DND-41 (cell line): Measurements from ENCODE around the gene LAMB3.

Experiments
- ATAC-seq: fragments of 200-7000 bp; cut with Tn5 transposase; 3 replicates; pipeline ENCODE4 v1.9.1; 2021; ENCODE audit warnings: low read depth; ENCODE audit not compliant: insufficient read depth
- DNase-seq: peaks from one replicate; pipeline ENCODE4 v3.0.0-alpha.2; 2020
- H2AFZ ChIP-seq: 2 replicates; pipeline ENCODE4 v1.6.0; 2012; ENCODE audit warnings: low read depth, low read length
- H3K27ac ChIP-seq: 2 replicates; pipeline ENCODE4 v1.5.1; 2012; ENCODE audit warnings: low read length, inconsistent platforms
- H3K27me3 ChIP-seq: fragments of 200-600 bp; sonication (generic); 2 replicates; pipeline ENCODE4 v1.6.0; 2012; ENCODE audit warnings: low read length, mild to moderate bottlenecking, inconsistent platforms; ENCODE audit not compliant: insufficient read depth, poor library complexity
- H3K36me3 ChIP-seq: 2 replicates; pipeline ENCODE4 v1.5.1; 2012; ENCODE audit warnings: low read length, inconsistent platforms; ENCODE audit not compliant: insufficient read depth
- H3K4me1 ChIP-seq: 2 replicates; pipeline ENCODE4 v1.5.1; 2012; ENCODE audit warnings: mild to moderate bottlenecking, low read length; ENCODE audit not compliant: insufficient read depth
- H3K4me2 ChIP-seq: 2 replicates; pipeline ENCODE4 v1.6.0; 2012; ENCODE audit warnings: mild to moderate bottlenecking, moderate library complexity, low read length, inconsistent platforms; ENCODE audit not compliant: insufficient read depth
- H3K4me3 ChIP-seq, 2 experiments: fragments of 200-600 bp in 1 of 2; shearing (Covaris generic) in 1 of 2; 2 replicates each; pipeline ENCODE4 v1.5.1; 2012 to 2016; ENCODE audit warnings: inconsistent platforms in 2 of 2, low read length in 2 of 2, mild to moderate bottlenecking in 2 of 2, low read depth in 1 of 2, moderate library complexity in 1 of 2
- H3K79me2 ChIP-seq: 2 replicates; pipeline ENCODE4 v1.6.0; 2012; ENCODE audit warnings: low read length, inconsistent platforms; ENCODE audit not compliant: insufficient read depth
- H3K9ac ChIP-seq: 2 replicates; pipeline ENCODE4 v1.6.0; 2012; ENCODE audit warnings: low read depth, mild to moderate bottlenecking, inconsistent platforms, low read length, moderate library complexity
- H3K9me3 ChIP-seq: 2 replicates; pipeline ENCODE4 v1.5.1; 2012; ENCODE audit warnings: low read length, moderate library complexity, mild to moderate bottlenecking, inconsistent platforms; ENCODE audit not compliant: insufficient read depth, severe bottlenecking
- H4K20me1 ChIP-seq: 2 replicates; pipeline ENCODE4 v1.6.0; 2012; ENCODE audit warnings: low read length; ENCODE audit not compliant: insufficient read depth
- EZH2 ChIP-seq: IDR thresholded peaks from 3 replicates; pipeline ENCODE4 v1.6.1; 2012; ENCODE audit warnings: borderline replicate concordance, low read depth, mild to moderate bottlenecking, moderate library complexity, low read length, inconsistent platforms; ENCODE audit not compliant: severe bottlenecking
- TF ChIP-seq, protein P1 (sequence below): IDR thresholded peaks from 2 replicates; pipeline ENCODE4 v1.5.1; 2012; ENCODE audit warnings: borderline replicate concordance, low read length, moderate library complexity, mild to moderate bottlenecking; ENCODE audit not compliant: poor library complexity, severe bottlenecking; ENCODE audit errors: extremely low read depth

The LAMB3 gene

DNA sequence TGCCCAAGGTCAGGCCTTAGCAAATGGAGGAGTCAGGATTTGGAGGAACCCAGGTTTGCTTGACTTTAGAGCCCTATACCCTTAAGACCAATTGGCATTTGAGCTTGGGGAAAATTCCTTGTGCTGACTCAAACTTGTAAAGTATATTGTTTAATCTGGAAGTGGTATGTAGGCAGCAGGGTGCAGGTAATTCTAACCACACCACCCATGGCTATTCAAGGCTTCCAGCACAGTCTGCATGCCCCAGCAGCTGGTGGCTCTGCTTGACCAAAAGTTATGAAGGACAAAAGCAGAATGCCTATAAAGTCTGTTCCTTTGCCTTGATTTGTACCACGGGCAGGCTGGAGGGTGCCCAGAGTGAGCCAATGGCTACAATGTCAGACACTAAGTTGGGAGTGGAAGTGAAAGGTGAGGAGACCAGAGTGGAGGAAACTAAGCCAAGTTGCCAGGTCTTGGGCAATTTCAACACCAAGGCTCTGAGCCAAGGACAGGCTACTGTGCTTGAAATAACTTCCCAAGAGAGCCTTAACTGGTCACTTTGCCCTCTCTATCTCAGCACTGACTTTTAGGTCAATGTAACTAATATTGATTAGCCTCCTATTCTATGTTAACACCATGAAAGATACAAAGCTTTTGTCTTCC lies 18.3 kb upstream of the LAMB3 start:
- Histone ChIP-seq H3K4me1 (no peaks in the 10 kb centered on the region), H3K4me2 (no peak overlapping the region), H3K4me3 (no peak overlapping the region), H3K27me3 (no peaks in the 10 kb centered on the region), H3K36me3 (no peaks in the 10 kb centered on the region), H3K9me3 (no peaks in the 10 kb centered on the region), H3K9ac (no peak overlapping the region), H4K20me1 (no peaks in the 10 kb centered on the region), H2AFZ (no peak overlapping the region), H3K79me2 (no peaks in the 10 kb centered on the region), H3K27ac (no peak overlapping the region)
- TF ChIP-seq, protein P1, sequence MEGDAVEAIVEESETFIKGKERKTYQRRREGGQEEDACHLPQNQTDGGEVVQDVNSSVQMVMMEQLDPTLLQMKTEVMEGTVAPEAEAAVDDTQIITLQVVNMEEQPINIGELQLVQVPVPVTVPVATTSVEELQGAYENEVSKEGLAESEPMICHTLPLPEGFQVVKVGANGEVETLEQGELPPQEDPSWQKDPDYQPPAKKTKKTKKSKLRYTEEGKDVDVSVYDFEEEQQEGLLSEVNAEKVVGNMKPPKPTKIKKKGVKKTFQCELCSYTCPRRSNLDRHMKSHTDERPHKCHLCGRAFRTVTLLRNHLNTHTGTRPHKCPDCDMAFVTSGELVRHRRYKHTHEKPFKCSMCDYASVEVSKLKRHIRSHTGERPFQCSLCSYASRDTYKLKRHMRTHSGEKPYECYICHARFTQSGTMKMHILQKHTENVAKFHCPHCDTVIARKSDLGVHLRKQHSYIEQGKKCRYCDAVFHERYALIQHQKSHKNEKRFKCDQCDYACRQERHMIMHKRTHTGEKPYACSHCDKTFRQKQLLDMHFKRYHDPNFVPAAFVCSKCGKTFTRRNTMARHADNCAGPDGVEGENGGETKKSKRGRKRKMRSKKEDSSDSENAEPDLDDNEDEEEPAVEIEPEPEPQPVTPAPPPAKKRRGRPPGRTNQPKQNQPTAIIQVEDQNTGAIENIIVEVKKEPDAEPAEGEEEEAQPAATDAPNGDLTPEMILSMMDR = no peak
- no peak for TF ChIP-seq EZH2
- DNase-seq = no peak
- ATAC-seq = no peak

DNA sequence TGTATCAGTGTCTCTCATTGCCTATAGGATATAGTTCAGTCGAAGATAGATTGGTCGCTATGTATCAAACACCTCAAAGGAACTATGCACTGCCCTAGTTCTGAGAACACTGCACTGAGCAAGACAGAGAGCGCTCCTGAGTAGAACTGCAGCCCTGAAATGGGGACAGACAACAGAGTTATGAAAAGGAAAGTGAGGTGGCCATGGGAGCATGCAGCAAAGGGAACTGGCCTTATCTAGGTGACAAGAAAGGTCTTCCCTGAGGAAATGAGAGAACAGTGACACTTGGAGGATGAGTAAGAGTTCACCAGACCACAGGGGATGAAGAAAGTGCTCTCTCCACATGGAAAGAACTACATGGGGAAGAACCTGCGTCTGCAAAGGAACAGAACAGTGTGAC lies 15.5 kb upstream of the LAMB3 start:
- H3K9me3 ChIP-seq = no peaks in the 10 kb centered on the region
- H4K20me1 ChIP-seq = no peaks in the 10 kb centered on the region
- no peaks in the 10 kb centered on the region for H3K79me2 ChIP-seq
- no peak overlapping the region for H3K27ac ChIP-seq
- H3K4me1 ChIP-seq = no peaks in the 10 kb centered on the region
- no peaks in the 10 kb centered on the region for H3K27me3 ChIP-seq
- DNase-seq = no peak
- H2AFZ ChIP-seq = no peak overlapping the region
- no peak for ATAC-seq
- H3K4me3 ChIP-seq = no peak overlapping the region
- H3K9ac ChIP-seq = no peak overlapping the region
- H3K4me2 ChIP-seq = no peak overlapping the region
- H3K36me3 ChIP-seq = no peaks in the 10 kb centered on the region
- TF ChIP-seq, protein P1 = no peak
- TF ChIP-seq EZH2 = no peak

DNA sequence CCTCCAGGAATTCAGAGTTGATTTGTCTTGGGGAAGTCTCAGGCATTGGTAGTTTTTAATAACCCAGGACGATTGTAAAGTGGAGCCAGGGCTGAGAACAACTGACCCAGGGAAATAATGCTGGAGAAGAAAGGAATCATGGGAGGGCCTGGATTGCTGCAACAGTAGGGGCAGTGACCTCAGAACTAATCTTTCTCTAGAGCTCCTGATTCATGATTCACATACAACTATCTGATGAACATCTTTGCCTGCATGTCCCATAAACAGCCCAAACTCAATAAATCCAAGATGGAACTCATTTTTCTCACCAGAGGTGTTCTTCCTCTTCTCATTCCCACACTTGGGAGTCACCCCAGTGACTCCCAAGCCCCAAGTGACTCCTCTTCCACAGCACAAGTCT lies 14.9 kb upstream of the LAMB3 start:
- no peaks in the 10 kb centered on the region for H3K9me3 ChIP-seq

More for the DNA sequence above, 14.9 kb upstream of the LAMB3 start:
- TF ChIP-seq, protein P1 = no peak
- no peak for TF ChIP-seq EZH2
- no peak overlapping the region for H2AFZ ChIP-seq
- H3K27me3 ChIP-seq = peaks cover 4% of the 10 kb centered on the region
- no peak overlapping the region for H3K4me3 ChIP-seq
- no peak overlapping the region for H3K27ac ChIP-seq
- H3K4me2 ChIP-seq = no peak overlapping the region
- no peak for DNase-seq
- H3K9ac ChIP-seq = no peak overlapping the region
- no peaks in the 10 kb centered on the region for H3K79me2 ChIP-seq
- no peaks in the 10 kb centered on the region for H3K4me1 ChIP-seq
- H3K36me3 ChIP-seq = no peaks in the 10 kb centered on the region
- no peak for ATAC-seq
- no peaks in the 10 kb centered on the region for H4K20me1 ChIP-seq
